ENCODE measurements around the gene RNF175. TPM values are rescaled to one million over a fixed set of nuclear protein-coding genes. Genes with fewer than 3 reads are reported as not detected.

RNF175 gene
- total RNA-seq, 4 donors from 2014 or later, result 0.39 to 0.63 TPM; not detected in 2

DNA sequence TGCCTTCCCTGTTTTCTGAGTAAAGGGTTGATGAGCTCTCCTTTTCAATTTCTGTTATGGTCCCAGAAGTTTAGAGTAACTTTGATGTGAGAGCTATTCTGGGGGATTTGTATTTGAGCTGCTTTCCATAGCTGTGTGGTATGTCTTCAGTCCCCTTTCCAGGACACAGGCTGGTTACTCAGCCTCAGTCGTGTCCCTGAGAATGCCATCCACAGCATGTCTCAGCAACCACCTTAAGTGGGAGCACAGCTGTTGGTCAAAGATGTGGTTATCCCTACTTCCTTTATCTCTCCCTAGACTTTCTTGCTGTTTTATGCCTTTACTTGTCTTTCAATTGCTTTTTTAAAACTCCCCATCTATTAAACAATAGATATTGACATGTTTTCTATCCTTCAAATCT lies 37.8 kb downstream of the RNF175 start:
- no peak overlapping the region for H3K27ac ChIP-seq
- DNase-seq (ENCODE audit: low spot score in 2 of 2), result no peak
- peaks cover 0 to 4% (median 0%) of the 10 kb centered on the region in 4 donors for H3K9me3 ChIP-seq
- TF ChIP-seq, protein P1, sequence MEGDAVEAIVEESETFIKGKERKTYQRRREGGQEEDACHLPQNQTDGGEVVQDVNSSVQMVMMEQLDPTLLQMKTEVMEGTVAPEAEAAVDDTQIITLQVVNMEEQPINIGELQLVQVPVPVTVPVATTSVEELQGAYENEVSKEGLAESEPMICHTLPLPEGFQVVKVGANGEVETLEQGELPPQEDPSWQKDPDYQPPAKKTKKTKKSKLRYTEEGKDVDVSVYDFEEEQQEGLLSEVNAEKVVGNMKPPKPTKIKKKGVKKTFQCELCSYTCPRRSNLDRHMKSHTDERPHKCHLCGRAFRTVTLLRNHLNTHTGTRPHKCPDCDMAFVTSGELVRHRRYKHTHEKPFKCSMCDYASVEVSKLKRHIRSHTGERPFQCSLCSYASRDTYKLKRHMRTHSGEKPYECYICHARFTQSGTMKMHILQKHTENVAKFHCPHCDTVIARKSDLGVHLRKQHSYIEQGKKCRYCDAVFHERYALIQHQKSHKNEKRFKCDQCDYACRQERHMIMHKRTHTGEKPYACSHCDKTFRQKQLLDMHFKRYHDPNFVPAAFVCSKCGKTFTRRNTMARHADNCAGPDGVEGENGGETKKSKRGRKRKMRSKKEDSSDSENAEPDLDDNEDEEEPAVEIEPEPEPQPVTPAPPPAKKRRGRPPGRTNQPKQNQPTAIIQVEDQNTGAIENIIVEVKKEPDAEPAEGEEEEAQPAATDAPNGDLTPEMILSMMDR (IDR thresholded peaks at IDR 0.05), result no peak
- TF ChIP-seq POLR2A (IDR thresholded peaks at IDR 0.05) (no peak), EP300 (IDR thresholded peaks at IDR 0.05) (no peak)
- no peak overlapping the region for H3K4me3 ChIP-seq
- H3K27me3 ChIP-seq, result no peaks in the 10 kb centered on the region
- WGBS, 2 donors, result 54 to 62% methylated on average over 1 of the region's 1 CpG
- H3K4me1 ChIP-seq, result no peaks in the 10 kb centered on the region
- H3K36me3 ChIP-seq, result no peaks in the 10 kb centered on the region

GRCh38 chr4:153713866-153714646 lies 45.8 kb downstream of the RNF175 start:
- DNase-seq (ENCODE audit: low spot score in 2 of 2), result no peak
- peaks cover 0 to 4% (median 0%) of the 10 kb centered on the region in 4 donors for H3K9me3 ChIP-seq
- WGBS, 2 donors, result 77 to 86% methylated on average over 2 of the region's 2 CpGs
- H3K27ac ChIP-seq, result no peak overlapping the region
- H3K4me3 ChIP-seq, result no peak overlapping the region
- no peaks in the 10 kb centered on the region for H3K36me3 ChIP-seq
- no peaks in the 10 kb centered on the region for H3K4me1 ChIP-seq
- H3K27me3 ChIP-seq, result no peaks in the 10 kb centered on the region
- TF ChIP-seq, protein P1 (IDR thresholded peaks at IDR 0.05), result no peak
- no peak for TF ChIP-seq EP300 (IDR thresholded peaks at IDR 0.05)
- TF ChIP-seq POLR2A (IDR thresholded peaks at IDR 0.05), result no peak

- DNase-seq (ENCODE audit: low spot score in 2 of 2), result no peak
- Histone ChIP-seq H3K4me3 (no peak overlapping the region), H3K4me1 (no peaks in the 10 kb centered on the region), H3K27ac (no peak overlapping the region), H3K36me3 (no peaks in the 10 kb centered on the region), H3K27me3 (no peaks in the 10 kb centered on the region), H3K9me3 (no peaks in the 10 kb centered on the region)
- 51 to 74% methylated on average over 1 of the region's 1 CpG for WGBS, 2 donors
- TF ChIP-seq EP300 (IDR thresholded peaks at IDR 0.05) (no peak), POLR2A (IDR thresholded peaks at IDR 0.05) (no peak)
- TF ChIP-seq, protein P1 (IDR thresholded peaks at IDR 0.05), result no peak
These were observed 49.1 kb downstream of the RNF175 start for GRCh38 chr4:153710681-153711080.

- Histone ChIP-seq H3K4me1 (no peaks in the 10 kb centered on the region), H3K27me3 (no peaks in the 10 kb centered on the region), H3K9me3 (no peaks in the 10 kb centered on the region), H3K4me3 (no peak overlapping the region), H3K36me3 (no peaks in the 10 kb centered on the region), H3K27ac (no peak overlapping the region)
- TF ChIP-seq, protein P1 (IDR thresholded peaks at IDR 0.05), result no peak
- TF ChIP-seq EP300 (IDR thresholded peaks at IDR 0.05), result no peak
- TF ChIP-seq POLR2A (IDR thresholded peaks at IDR 0.05), result no peak
- DNase-seq (ENCODE audit: low spot score in 2 of 2), result no peak
These were observed 53.3 kb downstream of the RNF175 start for GRCh38 chr4:153706519-153706918.

DNA sequence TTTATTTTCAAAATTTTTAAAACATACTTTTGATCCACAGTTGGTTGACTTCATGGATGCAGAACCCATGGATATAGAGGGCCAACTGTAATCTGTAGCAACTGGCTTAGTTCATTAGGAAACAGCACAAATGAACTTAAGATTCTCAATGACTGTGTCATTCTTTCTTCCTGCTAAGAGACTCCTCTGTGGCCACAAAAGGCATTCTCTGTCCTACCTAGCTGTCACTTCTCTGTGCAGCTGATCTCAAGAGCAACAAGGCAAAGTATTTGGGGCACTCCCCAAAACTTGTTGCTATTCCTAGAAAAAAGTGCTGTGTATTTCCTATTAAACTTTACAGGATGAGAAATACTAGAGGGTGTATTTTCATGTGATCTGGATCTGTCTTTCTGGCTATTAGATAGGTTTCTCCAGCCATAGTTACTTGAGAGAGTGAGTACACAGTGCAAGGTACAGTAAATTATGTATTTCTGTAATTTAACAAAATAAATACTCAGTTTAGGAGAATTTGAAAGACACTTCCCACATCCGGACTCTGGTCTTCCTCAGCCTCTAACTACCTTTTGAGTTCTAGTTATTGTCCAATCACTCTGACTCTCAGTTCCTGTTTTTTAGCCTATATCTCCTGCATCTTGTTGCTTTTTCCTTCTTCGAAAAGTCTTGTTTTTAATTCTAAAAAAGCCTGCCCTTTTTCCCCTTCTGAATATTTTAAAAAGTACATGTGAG lies 53.9 kb downstream of the RNF175 start:
- Histone ChIP-seq H3K4me1 (no peaks in the 10 kb centered on the region), H3K27me3 (no peaks in the 10 kb centered on the region), H3K9me3 (no peaks in the 10 kb centered on the region), H3K4me3 (no peak overlapping the region), H3K27ac (no peak overlapping the region), H3K36me3 (no peaks in the 10 kb centered on the region)
- TF ChIP-seq EP300 (IDR thresholded peaks at IDR 0.05) (no peak), POLR2A (IDR thresholded peaks at IDR 0.05) (no peak)
- TF ChIP-seq, protein P1 (IDR thresholded peaks at IDR 0.05), result no peak
- no peak for DNase-seq (ENCODE audit: low spot score in 2 of 2)
- 79 to 81% methylated on average over 2 of the region's 2 CpGs for WGBS, 2 donors
